T-cell (primary cell): ENCODE data around the gene NCBP2. TPM values are rescaled to one million over a fixed set of nuclear protein-coding genes. Genes with fewer than 3 reads are reported as not detected.
A peak's percentile ranks its signal among the peaks of the same experiment; 100 is the strongest.

Source experiments
- ATAC-seq, 4 experiments: fragments of 200-7000 bp in 3 of 4; fragments of 150-1000 bp in 1 of 4; cut with Tn5 transposase; replicated peaks in 1 of 4; 1 replicate in 3 of 4; 2 replicates in 1 of 4; pipeline ENCODE4 v1.10.0; 2021; ENCODE audit warnings: moderate library complexity in 3 of 4, mild to moderate bottlenecking in 2 of 4, moderate number of reproducible peaks in 1 of 4
- CTCF ChIA-PET, 2 donors: fragments of 300-600 bp; sonication (Branson Sonifier 250); formaldehyde crosslinking; loops; one replicate each; lab custom pipeline; 2022; ENCODE audit warnings: antibody characterized with exemption in 2 of 2; lab: Charles Lee
- POLR2A ChIA-PET, 2 donors: fragments of 300-600 bp; sonication (Branson Sonifier 250); formaldehyde crosslinking; loops; one replicate each; lab custom pipeline; 2022; ENCODE audit warnings: antibody characterized with exemption in 2 of 2; lab: Charles Lee
- DNase-seq, 35 experiments: peaks; one replicate each; pipeline versions ENCODE4 v3.0.0 to v3.0.0-alpha.2; 2013 to 2023
- H3K27ac ChIP-seq: one replicate; pipeline ENCODE4 v1.5.1; 2013; ENCODE audit warnings: low read length
- H3K27me3 ChIP-seq, 2 experiments: replicated peaks in 1 of 2; 1 replicate in 1 of 2; 2 replicates in 1 of 2; pipeline versions ENCODE4 v1.6.1 to v1.7.0; 2013; ENCODE audit warnings: low read length in 1 of 2, mixed read lengths in 1 of 2; ENCODE audit not compliant: control insufficient read depth in 2 of 2, insufficient read depth in 2 of 2; ENCODE audit errors: extremely low read depth in 1 of 2
- H3K36me3 ChIP-seq, 2 donors: 1 replicate in 1 of 2; 2 replicates in 1 of 2; pipeline versions ENCODE4 v1.6.1 to v1.7.0; 2013; ENCODE audit warnings: low read length in 1 of 2; ENCODE audit not compliant: control insufficient read depth in 2 of 2, insufficient read depth in 1 of 2; ENCODE audit errors: extremely low read depth in 1 of 2
- H3K4me1 ChIP-seq, 2 experiments: 1 replicate in 1 of 2; 2 replicates in 1 of 2; pipeline versions ENCODE4 v1.6.1 to v1.7.0; 2013; ENCODE audit warnings: low read length in 2 of 2, mixed read lengths in 1 of 2; ENCODE audit not compliant: insufficient read depth in 2 of 2, control insufficient read depth in 1 of 2; ENCODE audit errors: extremely low read depth in 1 of 2
- H3K4me3 ChIP-seq, 2 donors: 1 replicate in 1 of 2; 2 replicates in 1 of 2; pipeline versions ENCODE4 v1.5.1 to v1.7.0; 2013; ENCODE audit warnings: mild to moderate bottlenecking in 2 of 2, low read length in 1 of 2, moderate library complexity in 1 of 2; ENCODE audit not compliant: control insufficient read depth in 1 of 2; ENCODE audit errors: extremely low read depth in 1 of 2
- H3K9me3 ChIP-seq: 2 replicates; pipeline ENCODE4 v1.7.0; 2013
- H3K27ac Mint-ChIP-seq, 2 donors: one replicate each; pipeline ENCODE4 v1.8.0; 2020 to 2021; ENCODE audit warnings: mild to moderate bottlenecking in 2 of 2, mixed read lengths in 2 of 2
- H3K27me3 Mint-ChIP-seq, 2 donors: one replicate each; pipeline ENCODE4 v1.8.0; 2021 to 2022; ENCODE audit warnings: mixed read lengths in 2 of 2
- H3K36me3 Mint-ChIP-seq: one replicate; pipeline ENCODE4 v1.8.0; 2021; ENCODE audit warnings: mixed read lengths
- H3K4me1 Mint-ChIP-seq, 3 donors: one replicate each; pipeline ENCODE4 v1.8.0; 2020 to 2022; ENCODE audit warnings: mixed read lengths in 3 of 3, mild to moderate bottlenecking in 1 of 3
- H3K4me3 Mint-ChIP-seq, 3 donors: one replicate each; pipeline ENCODE4 v1.8.0; 2020 to 2022; ENCODE audit warnings: mild to moderate bottlenecking in 3 of 3, mixed read lengths in 3 of 3, moderate library complexity in 3 of 3
- H3K9me3 Mint-ChIP-seq, 3 donors: one replicate each; pipeline ENCODE4 v1.8.0; 2020 to 2022; ENCODE audit warnings: mixed read lengths in 3 of 3
- WGBS: methylation state at CpG from one replicate; pipeline ENCODE4 v1.1.5; 2013; ENCODE audit warnings: missing lambda C conversion rate; ENCODE audit not compliant: insufficient coverage; 5-methylcytosine and 5-hydroxymethylcytosine counted together
- total RNA-seq, 35 experiments: library from RNA in 6 of 35; stranded (reverse) in 6 of 35; fragments of 120-200 nt in 1 of 35; gene quantifications; one replicate each; pipeline versions ENCODE4 v1.2.1 to v1.2.4 and lab custom pipeline; 2013 to 2026

NCBP2 gene
- total RNA-seq, 5 donors from 2014 or later (not counting 1 experiment from before 2014, with no cell fraction given), result 48.4 to 70.6 (median 59.3) TPM

DNA sequence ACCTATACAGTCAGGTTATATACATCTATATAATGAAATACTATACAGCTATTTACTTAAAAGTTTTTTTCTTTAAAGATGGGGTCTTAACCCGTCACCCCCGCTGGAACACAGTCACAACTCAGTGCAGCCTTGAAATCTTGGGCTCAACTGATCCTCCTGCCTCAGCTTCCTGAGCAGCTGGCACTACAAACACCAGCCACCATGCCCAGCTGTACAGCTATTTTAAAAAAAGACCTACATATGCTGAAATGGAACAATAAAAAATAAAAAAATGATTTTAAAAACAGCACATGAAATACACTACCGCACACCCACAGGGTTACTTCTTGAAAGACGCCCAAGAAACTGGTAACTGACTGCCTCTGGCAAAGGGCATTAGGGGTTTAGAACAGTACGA, 3.8 kb downstream of the NCBP2 start:
- Histone ChIP-seq H3K4me1 (peaks cover 5 to 25% of the 10 kb centered on the region in 2 experiments), H3K4me3 (no peak overlapping the region), H3K27me3 (no peaks in the 10 kb centered on the region), H3K9me3 (no peaks in the 10 kb centered on the region), H3K27ac (no peak overlapping the region), H3K36me3 (peaks cover 4 to 57% of the 10 kb centered on the region in 2 donors)
- Mint-ChIP-seq H3K27me3 (peaks cover 0 to 2% of the 10 kb centered on the region in 2 donors), H3K4me3 (no peak overlapping the region), H3K9me3 (no peaks in the 10 kb centered on the region), H3K27ac (peak overlapping the region in 1 of 2 donors; percentile 15), H3K4me1 (peaks cover 34 to 35% (median 35%) of the 10 kb centered on the region in 3 donors), H3K36me3 (peaks cover 41% of the 10 kb centered on the region)
- CTCF ChIA-PET, result interaction anchor here in 1 of 2 donors (0.7 kb wide), 1 partner anchor 68 kb away, joined by 5 read pairs; no protein-coding TSS in a partner anchor
- DNase-seq (no peak), ATAC-seq (no peak)
- POLR2A ChIA-PET, result no interaction called here
- whole genome bisulfite sequencing, result 85% methylated on average over 2 of the region's 5 CpGs

DNA sequence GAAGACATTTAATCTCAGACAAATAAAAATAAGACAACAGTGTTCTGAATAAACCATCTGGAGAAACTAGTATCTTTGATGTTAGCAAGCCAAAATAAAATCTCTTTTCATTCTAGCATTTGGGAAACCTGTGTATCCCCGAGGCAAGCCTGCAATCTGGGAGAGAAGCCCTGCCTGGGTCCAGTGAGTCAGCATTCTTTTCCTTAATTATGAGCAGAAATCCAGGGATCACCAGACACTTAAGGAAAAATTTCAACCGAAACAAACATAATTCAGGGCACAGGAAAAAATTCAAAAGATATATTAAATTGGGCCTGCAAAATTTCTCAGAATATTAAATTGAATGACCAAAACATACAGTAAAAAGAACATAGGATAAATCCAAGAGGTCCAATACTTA, 4.2 kb downstream of the NCBP2 start:
- Mint-ChIP-seq H3K4me3 (no peak overlapping the region), H3K9me3 (no peaks in the 10 kb centered on the region), H3K27ac (no peak overlapping the region), H3K36me3 (peaks cover 41% of the 10 kb centered on the region), H3K27me3 (peaks cover 0 to 2% of the 10 kb centered on the region in 2 donors), H3K4me1 (peaks cover 29 to 30% (median 30%) of the 10 kb centered on the region in 3 donors)
- POLR2A ChIA-PET, result no interaction called here
- Histone ChIP-seq H3K4me1 (peaks cover under 1 to 21% of the 10 kb centered on the region in 2 experiments), H3K27me3 (no peaks in the 10 kb centered on the region), H3K4me3 (no peak overlapping the region), H3K27ac (no peak overlapping the region), H3K36me3 (peaks cover 4 to 59% of the 10 kb centered on the region in 2 donors), H3K9me3 (no peaks in the 10 kb centered on the region)
- ATAC-seq (no peak), DNase-seq (no peak)
- CTCF ChIA-PET, result interaction anchor here in 1 of 2 donors (0.7 kb wide), 1 partner anchor 69 kb away, joined by 5 read pairs; no protein-coding TSS in a partner anchor
- 100% methylated on average over 1 of the region's 2 CpGs for WGBS

DNA sequence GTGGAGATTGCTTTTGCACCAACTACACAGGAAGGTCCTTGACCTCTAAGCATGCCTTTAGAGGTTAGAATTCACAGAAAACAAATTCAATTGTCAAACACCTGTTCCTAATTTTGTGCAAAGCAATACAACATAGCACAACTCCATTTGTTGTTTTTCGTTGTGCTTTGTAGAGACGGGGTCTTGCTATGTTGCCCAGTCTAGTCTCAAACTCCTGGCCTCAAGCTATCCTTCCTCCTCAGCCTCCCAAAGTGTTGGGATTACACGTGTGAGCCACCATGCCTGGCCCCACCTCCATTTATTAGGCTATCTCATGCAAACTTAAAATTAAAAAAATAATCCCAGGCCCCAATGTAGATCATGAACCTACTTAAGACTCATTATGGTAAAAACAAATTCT, 6.0 kb downstream of the NCBP2 start:
- Mint-ChIP-seq H3K4me1 (peaks cover 15 to 18% (median 17%) of the 10 kb centered on the region in 3 donors), H3K27ac (no peak overlapping the region), H3K27me3 (no peaks in the 10 kb centered on the region), H3K4me3 (no peak overlapping the region), H3K36me3 (peaks cover 49% of the 10 kb centered on the region), H3K9me3 (no peaks in the 10 kb centered on the region)
- ChIA-PET CTCF (interaction anchor here in 1 of 2 donors (0.7 kb wide), 1 partner anchor 98 kb away, joined by 3 read pairs; no protein-coding TSS in a partner anchor), POLR2A (no interaction called here)
- H3K27ac ChIP-seq, result no peak overlapping the region
- H3K9me3 ChIP-seq, result no peaks in the 10 kb centered on the region
- no peaks in the 10 kb centered on the region for H3K27me3 ChIP-seq
- DNase-seq (no peak), ATAC-seq (no peak)
- 100% methylated on average over 2 of the region's 3 CpGs for WGBS
- no peak overlapping the region for H3K4me3 ChIP-seq
- peaks cover 0 to 8% of the 10 kb centered on the region in 2 experiments for H3K4me1 ChIP-seq
- H3K36me3 ChIP-seq, result peaks cover 10 to 75% of the 10 kb centered on the region in 2 donors

DNA sequence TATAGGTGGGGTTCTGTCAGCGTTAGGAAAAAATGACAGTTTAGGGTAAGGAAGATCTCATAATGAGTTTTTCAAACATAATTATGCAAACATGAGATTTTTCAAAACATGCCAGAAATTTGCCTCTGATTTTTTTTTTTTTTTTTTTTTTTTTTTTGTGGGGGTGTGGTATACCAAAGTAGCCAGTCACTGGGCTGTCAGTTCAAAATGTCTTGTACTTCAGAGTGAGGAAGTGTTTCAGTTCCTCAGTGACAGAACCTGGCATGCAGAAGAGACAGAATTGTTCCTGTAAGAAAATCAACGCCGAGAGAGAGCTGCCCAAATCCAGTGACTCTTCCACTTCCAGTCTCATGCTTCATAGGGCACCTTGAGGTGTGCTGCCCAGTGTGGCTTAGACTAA, 9.7 kb downstream of the NCBP2 start:
- DNase-seq (no peak), ATAC-seq (no peak)
- WGBS, result no CpG with 5 or more reads among the region's 3 CpGs
- Histone ChIP-seq H3K27me3 (no peaks in the 10 kb centered on the region), H3K9me3 (no peaks in the 10 kb centered on the region), H3K4me3 (no peak overlapping the region), H3K36me3 (peaks cover 13 to 80% of the 10 kb centered on the region in 2 donors), H3K4me1 (no peaks in the 10 kb centered on the region), H3K27ac (no peak overlapping the region)
- CTCF ChIA-PET, result no interaction called here
- Mint-ChIP-seq H3K36me3 (peaks cover 57% of the 10 kb centered on the region), H3K9me3 (no peaks in the 10 kb centered on the region), H3K27me3 (no peaks in the 10 kb centered on the region), H3K4me3 (no peak overlapping the region), H3K27ac (no peak overlapping the region), H3K4me1 (peaks cover 0 to 1% (median 0%) of the 10 kb centered on the region in 3 donors)
- POLR2A ChIA-PET, result no interaction called here

DNA sequence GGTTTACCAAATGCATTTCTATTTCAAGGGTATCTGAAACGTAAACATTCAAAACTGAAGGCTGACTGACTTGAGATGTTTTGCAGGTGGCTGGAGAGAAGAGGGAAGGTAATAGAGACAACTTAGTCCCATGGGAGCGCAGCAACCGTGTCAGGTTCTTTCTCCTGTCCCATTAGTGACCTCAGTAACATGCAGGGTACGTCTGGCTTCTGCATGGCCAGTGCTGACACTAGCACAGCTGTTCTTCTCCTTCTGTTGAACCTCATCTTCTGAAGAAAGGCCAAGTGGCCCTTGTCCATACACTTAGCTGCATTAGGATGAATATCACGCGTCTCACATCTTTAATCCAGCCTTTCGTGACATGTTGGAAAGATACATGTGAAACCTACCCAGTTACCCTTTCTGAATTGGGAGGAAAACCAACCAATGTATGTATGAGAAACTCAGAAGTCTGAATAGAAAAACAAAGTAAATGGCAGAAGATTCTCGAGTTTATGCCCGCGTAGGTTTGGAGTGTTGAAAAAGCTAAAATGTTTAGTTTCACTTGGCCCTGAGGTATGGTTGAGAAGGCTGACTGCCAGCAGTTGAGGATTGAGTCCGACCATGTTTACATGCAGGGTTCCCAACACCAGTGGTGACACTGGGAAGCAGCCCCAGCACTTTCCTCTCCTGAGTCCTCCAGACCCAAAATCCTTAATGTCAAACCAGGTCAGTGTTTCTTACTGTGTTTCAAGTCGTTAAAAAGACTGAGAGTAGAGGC, 10.3 kb downstream of the NCBP2 start:
- H3K4me1 Mint-ChIP-seq, result no peaks in the 10 kb centered on the region
- H3K4me3 Mint-ChIP-seq, result no peak overlapping the region
- H3K4me3 ChIP-seq, result no peak overlapping the region
- no peaks in the 10 kb centered on the region for H3K4me1 ChIP-seq
- ChIA-PET CTCF (no interaction called here), POLR2A (no interaction called here)
- no peak overlapping the region for H3K27ac Mint-ChIP-seq
- DNase-seq, result no peak
- H3K27me3 Mint-ChIP-seq, result no peaks in the 10 kb centered on the region
- H3K36me3 Mint-ChIP-seq, result peaks cover 51% of the 10 kb centered on the region
- H3K9me3 ChIP-seq, result no peaks in the 10 kb centered on the region
- 100% methylated on average over 7 of the region's 12 CpGs for WGBS
- no peaks in the 10 kb centered on the region for H3K27me3 ChIP-seq
- H3K27ac ChIP-seq, result no peak overlapping the region
- peaks cover 9 to 74% of the 10 kb centered on the region in 2 donors for H3K36me3 ChIP-seq
- no peaks in the 10 kb centered on the region for H3K9me3 Mint-ChIP-seq
- ATAC-seq, result no peak

DNA sequence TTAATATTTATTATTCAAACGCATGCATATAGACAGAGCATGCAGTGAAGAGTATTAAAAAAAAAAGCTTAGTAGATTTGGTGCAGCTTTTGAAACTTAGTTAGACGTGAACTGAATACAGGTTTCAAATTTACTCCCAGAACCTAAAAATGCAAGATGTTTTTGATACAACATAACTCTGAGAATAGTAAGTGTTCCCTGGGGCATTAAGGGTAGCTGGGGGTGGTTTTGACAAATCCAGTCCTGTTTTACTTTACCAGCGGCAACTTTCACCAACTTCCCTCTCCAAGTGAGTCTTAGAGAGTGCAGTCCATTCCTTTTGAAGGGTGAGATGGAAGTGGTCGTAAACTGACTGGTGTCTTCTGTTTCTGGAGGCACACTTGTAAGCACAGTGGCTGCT, 11.2 kb downstream of the NCBP2 start:
- H3K4me3 Mint-ChIP-seq, result no peak overlapping the region
- H3K4me1 Mint-ChIP-seq, result no peaks in the 10 kb centered on the region
- ATAC-seq, result no peak
- no peak overlapping the region for H3K27ac ChIP-seq
- H3K27me3 Mint-ChIP-seq, result no peaks in the 10 kb centered on the region
- peaks cover 10 to 65% of the 10 kb centered on the region in 2 donors for H3K36me3 ChIP-seq
- POLR2A ChIA-PET, result interaction anchor here in 1 of 2 donors (0.6 kb wide), 1 partner anchor 61 kb away, joined by 10 read pairs; no protein-coding TSS in a partner anchor
- CTCF ChIA-PET, result no interaction called here
- H3K9me3 ChIP-seq, result no peaks in the 10 kb centered on the region
- no peak overlapping the region for H3K27ac Mint-ChIP-seq
- no peak for DNase-seq
- no CpG with 5 or more reads among the region's 4 CpGs for WGBS
- H3K9me3 Mint-ChIP-seq, result no peaks in the 10 kb centered on the region
- H3K4me3 ChIP-seq, result no peak overlapping the region
- peaks cover 42% of the 10 kb centered on the region for H3K36me3 Mint-ChIP-seq
- no peaks in the 10 kb centered on the region for H3K4me1 ChIP-seq
- no peaks in the 10 kb centered on the region for H3K27me3 ChIP-seq
